CD1c-positive myeloid dendritic cell (primary cell): Measurements from ENCODE around the gene PFKFB2.

Experiments used
- DNase-seq: peaks from one replicate; pipeline ENCODE4 v3.0.0-alpha.2; 2016; ENCODE audit errors: extremely low spot score

PFKFB2 gene

GRCh38 chr1:207021876-207022596 lies 31.0 kb upstream of the PFKFB2 start:
- DNase-seq, result no peak

GRCh38 chr1:207022996-207023679 lies 29.9 kb upstream of the PFKFB2 start:
- no peak for DNase-seq

DNA sequence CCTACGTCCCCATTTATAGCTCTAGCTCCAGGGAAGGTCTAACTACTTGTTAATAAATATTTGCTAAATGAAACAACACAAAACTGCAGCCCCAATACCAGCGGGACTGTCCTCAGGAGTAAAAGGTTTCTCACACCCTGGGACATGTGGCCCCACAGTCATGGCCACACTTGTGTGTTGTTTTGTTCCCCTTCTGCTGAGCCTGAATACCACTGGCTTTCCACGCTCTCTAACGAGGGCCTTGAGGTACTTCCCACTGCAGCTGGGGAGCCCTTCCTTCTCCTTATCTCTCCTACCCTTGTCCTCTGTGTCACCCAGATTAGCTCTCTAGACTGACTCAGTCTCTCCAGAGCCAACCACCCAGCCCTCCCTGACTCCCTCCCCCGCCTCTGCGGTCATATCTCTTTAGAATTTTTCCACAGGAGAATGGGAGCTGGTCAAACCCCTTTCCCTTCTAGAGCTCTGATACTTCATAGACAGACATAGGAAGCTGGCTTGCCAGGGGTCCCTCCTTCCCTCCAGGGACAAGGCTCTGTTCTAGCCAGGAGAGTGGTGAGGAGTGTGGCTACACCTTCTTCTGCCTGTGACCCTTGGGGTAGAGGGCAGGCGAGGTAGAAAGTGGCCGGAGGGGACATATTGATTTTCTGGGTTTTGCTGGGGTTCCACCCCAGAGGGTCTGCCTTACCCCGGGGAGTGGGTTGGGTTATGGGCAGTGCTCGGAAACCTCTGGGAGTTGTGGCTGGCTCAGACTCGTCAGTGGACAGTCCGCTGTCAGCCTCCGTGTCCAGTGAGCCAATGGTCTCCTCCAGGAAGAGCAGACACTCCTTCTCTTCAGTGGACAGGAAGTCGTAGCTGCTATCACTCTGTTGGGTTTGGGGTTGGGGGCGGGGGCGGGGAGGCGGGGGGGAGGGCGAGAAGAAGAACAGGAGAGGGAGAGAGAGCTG lies 28.6 kb upstream of the PFKFB2 start:
- peak; percentile 60 for DNase-seq

- peak; percentile 58 for DNase-seq
Observed at GRCh38 chr1:207025146-207025880, 27.8 kb upstream of the PFKFB2 start.

DNA sequence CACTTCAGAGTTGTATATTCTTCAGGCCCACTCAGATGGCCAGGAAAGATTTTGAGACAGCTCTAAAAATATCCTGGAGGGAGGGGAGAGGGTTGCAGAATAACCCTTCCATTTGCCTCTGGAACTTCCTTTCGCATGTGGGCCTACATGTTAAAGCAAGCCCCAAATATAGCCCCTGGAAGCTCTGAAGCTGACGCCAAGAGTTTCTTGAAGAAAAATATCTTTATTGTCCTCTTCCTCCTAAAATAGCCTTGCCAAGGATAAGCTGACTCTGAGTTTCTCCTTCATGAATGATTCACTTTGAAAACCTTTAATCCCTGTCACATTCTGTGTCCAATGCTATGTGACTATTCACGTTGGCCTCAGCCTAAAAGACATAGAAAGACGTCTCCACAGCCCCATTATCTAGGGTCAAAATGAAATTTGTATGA lies 27.0 kb upstream of the PFKFB2 start:
- no peak for DNase-seq

DNA sequence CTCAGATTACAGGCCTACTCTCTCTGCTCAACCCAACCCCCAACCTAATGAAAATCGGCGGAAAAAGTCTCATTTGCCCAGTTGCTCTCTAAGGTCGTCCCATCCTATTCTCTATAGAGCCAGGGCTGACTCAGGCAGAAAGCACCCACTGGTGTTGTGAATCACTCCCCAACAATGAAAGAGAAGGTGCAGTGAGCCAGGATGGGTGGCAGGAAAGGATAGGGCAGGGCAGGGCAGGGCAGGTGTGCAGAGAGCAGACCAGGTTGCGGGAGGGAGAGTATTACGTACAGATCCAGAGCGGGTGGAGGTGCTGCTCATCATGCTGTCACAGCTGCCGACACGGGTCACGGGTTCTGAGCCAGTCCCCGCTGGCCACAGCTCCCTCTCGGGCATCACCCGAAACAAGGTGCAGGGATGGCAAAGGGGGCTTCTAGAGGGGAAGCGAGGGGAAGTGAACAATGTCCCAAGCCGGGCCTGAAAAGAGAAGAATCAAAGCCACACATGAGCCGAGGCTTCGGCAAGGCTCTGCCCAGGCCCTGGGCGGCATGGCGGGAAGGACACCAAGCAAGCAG lies 25.8 kb upstream of the PFKFB2 start:
- no peak for DNase-seq

GRCh38 chr1:207027921-207028320 lies 25.2 kb upstream of the PFKFB2 start:
- DNase-seq, result no peak

DNA sequence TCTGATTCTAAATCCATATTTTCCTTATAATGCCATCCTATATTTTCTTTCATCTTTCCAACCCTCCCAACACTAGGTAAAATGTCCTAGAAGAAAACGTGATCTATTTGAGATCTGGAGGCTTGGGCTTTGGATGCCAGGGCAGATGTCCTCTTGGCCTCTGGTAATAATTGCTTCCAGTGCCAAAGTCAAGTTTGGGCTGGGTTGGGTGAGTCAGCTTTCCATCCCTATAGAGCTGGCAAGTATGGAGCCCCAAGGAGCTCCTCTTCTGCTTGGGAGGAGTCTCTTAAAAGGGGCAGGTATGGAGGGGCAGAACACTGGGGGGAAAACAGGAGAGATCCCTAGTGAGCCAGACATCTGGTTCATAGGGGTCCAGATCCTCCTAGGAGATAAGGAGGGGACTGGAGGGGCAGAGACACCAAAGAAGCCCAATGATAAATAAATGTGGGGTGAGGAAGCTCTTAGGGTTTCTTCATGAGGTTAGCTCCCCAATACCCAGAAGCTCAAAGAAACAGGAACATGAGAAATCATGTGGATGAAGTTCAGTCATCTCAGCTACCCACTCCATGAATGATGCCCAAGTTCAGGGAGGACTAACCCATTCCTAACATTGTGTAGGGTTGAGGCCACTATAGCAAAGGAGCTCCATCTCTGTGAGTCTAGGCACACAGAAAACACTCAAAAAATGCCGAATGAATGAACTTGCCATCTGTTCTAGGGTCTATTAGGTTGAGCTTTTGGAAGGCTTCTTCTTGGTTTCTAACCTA lies 24.0 kb upstream of the PFKFB2 start:
- DNase-seq, result peak; percentile 37

GRCh38 chr1:207029701-207030521 lies 23.2 kb upstream of the PFKFB2 start:
- DNase-seq, result no peak

GRCh38 chr1:207030522-207031009 lies 22.5 kb upstream of the PFKFB2 start:
- DNase-seq, result no peak

DNA sequence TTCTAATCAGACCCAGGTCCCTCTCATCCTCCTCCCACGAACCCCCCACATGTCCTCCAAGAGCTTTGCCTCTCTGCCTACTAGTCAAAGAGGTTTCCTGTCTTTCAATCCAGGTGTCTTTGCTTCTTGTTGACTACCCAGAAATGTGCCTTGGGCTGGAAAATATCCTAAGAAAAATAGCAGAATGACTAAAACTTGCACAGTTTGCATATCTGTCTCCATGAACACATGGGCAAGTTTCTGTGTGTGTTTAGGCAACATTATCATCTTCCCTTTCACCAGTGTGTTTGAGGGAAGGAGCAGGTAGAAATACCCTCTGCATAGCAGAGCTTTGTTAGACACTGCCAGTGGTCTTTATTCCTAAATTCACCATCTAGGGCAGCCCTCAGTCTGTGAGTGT lies 22.1 kb upstream of the PFKFB2 start:
- DNase-seq, result no peak

- no peak for DNase-seq
Observed at GRCh38 chr1:207031632-207032264, 21.3 kb upstream of the PFKFB2 start.

DNA sequence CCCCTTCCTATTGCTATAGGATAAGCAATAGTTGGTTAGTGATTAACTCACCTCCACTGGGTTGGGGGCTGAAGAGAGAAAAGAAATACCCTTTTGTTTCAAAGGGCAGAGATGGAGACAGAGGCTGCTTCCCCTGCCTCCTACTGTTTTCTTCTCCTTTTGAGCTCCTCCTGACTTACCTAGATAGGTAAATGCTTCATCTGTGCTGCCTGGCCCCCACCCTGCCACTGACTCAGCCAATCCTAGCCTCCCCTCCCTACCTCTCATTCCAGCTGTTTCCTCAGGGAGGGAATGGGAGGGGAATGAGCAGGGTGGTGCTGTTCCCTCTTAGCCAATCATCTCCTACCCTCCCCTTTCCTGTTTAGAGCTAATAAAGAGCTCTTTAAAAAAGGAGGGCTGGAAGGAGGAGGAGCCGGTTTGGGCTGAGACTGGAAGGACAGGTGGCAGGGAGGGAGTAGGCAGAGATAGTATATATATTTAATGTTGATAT lies 20.5 kb upstream of the PFKFB2 start, which contains the start of gene C1orf116:
Gene C1orf116 (minus strand): TSS at position 229 of the 490 bp plus-strand sequence. CDS start 5,158 bp downstream, outside the sequence.
- DNase-seq, result no peak

DNA sequence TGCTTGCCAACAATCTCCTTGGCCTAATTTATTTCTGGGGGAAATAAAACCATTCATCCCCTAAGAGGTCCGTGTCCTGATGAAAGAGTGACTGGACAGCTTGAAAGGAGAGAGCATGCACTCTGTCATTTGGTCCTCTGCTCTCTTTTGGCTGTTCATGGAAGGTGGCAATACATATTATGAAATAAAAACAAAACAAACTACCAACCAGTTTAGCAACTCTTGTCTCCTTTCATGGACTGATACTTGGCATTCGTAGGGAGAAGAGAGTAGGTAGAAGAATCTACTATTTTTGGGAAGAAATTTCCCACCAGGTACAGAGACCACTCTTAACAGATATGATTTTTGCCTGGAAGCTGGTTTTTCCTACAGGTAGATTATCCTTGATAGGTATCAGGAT lies 19.8 kb upstream of the PFKFB2 start:
- no peak for DNase-seq

- no peak for DNase-seq
Observed at GRCh38 chr1:207034208-207034607, 18.9 kb upstream of the PFKFB2 start.

DNA sequence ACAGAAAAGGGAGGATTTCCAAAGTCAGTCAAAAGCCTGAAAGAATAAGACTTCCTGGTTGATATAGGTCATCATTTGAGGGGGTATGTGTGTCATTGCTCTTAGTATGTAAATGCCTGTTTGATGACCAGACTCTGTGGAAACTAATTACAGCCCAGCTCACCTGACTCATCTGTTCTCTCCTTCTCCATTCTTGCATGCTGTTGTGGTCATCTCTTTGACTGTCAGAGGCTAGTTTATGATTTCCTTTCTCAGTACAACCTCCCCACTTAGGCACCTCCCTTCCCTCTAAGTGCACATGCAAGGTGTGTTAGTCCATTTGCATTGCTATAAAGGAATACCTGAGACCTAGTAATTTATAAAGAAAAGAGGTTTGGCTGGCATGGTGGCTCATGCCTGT lies 18.1 kb upstream of the PFKFB2 start:
- DNase-seq, result no peak

DNA sequence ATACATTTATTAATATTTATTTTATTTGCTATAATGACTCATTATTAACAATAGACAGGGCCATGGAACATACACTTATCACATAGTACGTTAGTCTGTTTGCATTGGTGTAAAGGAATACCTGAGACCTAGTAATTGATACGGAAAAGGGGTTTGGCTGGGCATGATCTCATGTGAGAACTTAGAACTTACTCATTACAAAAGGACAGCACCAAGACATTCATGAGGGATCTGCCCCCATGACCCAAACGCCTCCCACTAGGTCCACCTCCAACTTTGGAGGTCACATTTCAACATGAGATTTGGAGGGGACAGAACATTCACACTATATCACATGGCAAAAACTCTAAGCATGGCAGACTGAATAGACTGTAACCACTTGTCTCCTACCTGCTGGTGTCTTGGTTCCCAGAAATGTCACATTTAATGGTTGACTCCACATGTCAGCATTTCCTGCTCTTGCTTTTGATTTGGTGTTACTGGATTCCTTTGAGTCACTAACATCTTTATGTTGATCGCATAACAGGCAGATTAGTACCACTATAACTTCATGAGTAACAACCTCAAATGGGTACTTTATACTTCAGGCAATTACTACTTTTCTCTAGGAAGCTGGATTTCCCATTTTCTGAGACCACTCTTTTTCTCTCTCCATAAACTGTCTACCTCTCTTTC lies 17.1 kb upstream of the PFKFB2 start:
- no peak for DNase-seq

GRCh38 chr1:207036865-207037264 lies 16.2 kb upstream of the PFKFB2 start:
- DNase-seq, result no peak
